Stimulated activated CD8-positive, alpha-beta memory T cell treated with anti-CD3 and anti-CD28 coated beads, Interleukin-7, amount 100 ng/mL, for 24 hours (primary cell): ENCODE measurements around the gene CASS4.
A peak's percentile ranks its signal among the peaks of the same experiment; 100 is the strongest.
"Not testable (repeated sequence)": the region's sequence is repeated elsewhere in the genome, so short reads cannot be mapped to it uniquely, and the experiment has no call there.

Experiments used
- DNase-seq: peaks from one replicate; pipeline ENCODE4 v3.0.0-alpha.2; 2020; ENCODE audit warnings: low read depth

Gene CASS4

DNA sequence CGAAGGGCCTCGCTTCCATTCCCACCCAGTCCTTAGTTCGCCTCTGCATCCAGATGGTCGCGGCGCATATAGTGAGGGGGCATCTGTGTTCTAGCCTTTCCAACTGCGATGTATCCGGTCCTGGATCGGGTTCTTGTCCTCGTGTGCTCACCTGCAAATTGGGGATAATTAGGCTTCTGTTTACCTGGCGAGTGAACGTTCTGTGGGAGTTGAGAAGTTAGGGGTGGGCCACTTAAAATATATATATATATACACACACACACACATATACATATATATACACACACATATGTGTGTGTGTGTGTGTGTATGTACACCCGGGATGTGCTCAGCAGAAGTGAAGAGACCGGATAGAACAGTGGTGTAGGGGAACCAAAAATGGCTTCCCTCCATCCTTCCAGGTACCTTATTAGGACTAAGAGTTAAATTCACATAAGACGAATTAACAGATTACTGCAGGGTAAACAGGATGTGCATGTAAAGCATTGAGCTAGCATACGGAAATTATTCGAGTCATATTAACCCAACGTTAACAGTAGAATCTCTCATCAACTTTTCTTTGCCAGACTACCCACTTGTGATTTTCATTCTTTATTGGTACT is 19.1 kb upstream of the CASS4 start:
- DNase-seq = no peak

DNA sequence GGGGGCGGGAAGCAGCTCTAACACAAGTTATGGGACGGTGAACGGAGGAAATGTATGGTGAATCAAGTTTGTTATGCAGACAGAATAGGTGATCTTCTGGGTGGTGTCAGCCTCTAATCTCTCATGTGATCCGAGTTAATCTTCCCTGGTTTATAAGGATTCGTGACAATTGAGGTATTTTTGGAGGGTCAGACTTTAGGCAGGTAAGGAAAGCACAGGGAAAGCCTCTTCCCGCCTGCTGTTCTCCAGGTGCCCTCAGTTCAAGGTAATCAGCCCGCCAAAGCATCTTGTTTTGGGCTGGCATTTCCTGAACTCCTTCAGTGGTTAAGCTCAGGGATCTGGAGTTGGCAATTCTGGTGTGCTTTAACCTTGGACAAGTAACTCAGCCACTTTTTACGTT is 18.4 kb upstream of the CASS4 start:
- no peak for DNase-seq

DNA sequence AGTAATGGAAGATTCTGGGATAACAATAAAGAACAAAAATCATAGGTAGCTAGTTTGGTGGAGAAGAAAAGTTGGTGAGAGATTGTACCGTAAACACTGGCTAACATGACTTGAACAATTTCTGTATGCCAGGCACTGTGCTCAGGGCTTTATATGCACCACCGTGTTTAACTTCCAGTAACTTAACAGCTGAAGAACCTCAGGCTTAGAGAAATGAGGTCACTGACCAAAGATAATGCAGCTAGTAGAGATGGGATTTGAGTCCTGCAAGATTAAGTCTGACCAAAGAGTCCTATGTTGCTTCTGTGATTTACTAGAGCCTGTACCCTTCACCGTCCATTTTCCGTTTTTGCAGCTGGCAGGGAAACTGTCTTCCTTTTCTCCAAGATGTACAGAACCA is 16.9 kb upstream of the CASS4 start:
- DNase-seq = no peak

DNA sequence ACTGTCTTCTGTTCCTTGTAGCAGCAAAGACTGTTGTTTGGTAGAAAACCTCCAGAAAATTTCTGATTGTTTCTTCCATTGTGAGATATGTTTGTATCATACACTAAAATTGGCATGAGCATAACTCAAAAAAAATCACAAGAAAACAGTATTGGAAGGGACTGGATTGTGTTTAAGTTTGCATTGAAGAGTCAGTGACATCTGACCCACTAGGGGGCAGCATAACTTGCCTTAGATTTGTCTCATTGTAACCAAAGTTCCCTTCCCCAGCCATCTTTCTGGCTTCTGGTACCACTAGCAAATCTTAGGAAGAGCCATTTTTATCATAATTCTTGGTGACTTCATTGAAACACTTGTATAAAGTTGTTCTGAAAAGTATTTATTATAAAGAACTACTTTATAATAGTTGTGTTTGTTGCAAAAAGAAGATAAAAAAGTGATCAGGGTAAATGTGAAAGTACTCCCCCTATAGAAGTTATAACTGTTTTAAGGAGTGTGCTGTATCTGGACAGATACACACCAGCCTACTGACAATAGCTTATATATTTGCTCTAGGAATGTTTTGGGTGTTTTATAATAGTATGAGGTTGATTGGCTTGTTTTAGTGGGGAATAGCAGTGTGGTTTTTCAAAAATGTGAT is 11.9 kb upstream of the CASS4 start:
- no peak for DNase-seq

DNA sequence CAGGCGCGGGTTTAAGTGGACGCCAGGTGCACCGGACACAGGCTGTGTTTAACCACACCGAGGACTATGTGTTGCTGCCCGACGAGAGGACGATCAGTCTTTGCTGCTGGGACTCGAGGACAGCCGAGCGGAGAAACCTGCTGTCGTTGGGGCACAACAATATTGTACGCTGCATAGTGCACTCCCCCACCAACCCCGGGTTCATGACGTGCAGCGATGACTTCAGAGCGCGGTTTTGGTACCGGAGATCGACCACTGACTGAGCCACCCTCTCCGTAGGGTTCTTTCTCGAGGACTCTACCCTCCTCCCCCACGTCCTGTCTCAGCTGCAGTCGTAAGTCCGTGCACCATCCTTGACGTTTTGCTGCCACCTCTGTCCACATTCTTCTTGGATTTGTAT is 8.6 kb upstream of the CASS4 start:
- no peak for DNase-seq

DNA sequence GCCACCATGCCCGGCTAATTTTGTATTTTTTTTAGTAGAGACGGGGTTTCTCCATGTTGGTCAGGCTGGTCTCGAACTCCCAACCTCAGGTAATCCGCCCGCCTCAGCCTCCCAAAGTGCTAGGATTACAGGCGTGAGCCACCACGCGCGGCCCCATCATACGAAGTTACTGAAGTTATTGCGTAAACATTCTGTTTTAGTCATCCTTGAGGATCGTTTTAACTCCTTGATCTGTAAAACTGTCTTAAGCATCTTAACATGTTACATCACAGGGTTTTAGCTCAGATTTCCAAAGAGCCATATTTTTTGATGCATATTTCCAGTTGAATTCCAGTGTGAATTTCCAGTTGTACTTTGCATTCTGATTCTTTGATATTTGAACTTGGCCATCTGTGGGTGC is 6.7 kb upstream of the CASS4 start:
- not testable (repeated sequence) for DNase-seq

DNA sequence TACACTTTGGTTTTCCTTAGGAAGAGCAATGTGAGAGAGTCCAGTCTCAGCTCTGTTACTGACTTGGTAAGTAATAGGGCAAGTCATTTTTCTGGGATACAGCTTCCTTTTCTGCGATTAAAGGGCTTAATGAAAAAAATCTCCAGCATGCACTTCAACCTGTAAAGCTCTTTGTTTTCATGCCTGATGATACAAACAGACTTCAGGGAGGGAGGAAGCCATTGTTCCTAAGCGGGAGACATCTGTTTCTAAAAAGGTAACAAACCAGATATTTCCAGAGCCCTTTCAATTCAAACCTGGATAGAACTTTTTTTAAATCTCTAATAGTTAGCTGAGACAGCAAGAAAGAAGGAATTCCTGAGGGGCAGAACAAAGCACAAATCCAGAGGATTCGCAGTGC is 5.2 kb upstream of the CASS4 start:
- DNase-seq = no peak

DNA sequence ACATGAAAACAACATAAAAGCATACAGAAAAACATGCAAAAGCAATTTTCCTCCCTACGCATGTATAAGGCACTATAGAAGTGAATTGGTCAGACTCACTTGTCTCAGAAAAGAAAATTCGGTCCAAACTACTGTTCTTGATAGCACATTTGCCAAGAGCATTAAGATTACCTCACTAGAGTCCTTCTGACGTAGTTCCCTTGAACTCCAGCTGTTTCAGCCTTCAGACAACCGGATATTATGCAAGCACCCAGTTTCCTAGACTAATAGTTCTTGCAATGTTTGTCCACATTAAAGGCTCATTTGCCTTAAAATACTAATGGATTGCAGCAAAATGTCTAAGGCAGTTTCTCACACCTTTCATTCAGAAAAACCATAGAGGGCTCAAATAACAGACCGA is 2.5 kb upstream of the CASS4 start:
- no peak for DNase-seq

DNA sequence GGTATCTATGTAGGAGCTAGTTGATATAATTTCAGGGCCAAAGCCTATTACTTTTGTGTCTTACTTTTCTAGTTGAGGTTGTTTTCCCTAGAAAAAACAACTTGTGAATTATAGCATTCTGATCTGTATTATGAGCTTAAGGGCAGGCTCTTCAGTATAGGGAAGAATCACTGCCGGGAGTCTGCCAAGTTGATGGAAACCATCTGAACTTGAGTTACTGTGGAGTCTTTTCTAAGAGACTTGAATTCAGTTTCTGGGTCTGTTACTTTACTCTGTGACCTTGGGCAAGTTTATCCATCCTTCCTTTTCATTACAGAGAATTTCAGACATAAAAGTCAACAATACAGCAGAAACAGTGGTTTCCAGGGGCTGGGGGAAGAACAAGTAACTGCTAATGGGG is 2.1 kb upstream of the CASS4 start:
- no peak for DNase-seq

DNA sequence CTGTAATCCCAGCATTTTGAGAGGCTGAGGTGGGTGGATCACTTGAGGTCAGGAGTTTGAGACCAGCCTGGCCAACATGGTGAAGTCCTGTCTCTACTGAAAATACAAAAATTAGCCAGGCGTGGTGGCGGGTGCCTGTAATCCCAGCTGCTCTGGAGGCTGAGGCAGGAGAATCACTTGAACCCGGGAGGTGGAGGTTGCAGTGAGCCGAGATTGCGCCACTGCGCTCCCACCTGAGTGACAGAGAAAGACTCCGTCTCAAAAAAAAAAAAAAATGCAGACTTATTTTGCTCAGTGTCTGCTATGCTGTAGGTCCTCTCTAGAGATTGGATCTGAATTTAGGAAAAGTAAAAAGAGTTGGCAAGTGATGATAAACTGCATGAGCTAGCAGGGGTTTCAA is 773 bp upstream of the CASS4 start:
- DNase-seq = not testable (repeated sequence)

DNA sequence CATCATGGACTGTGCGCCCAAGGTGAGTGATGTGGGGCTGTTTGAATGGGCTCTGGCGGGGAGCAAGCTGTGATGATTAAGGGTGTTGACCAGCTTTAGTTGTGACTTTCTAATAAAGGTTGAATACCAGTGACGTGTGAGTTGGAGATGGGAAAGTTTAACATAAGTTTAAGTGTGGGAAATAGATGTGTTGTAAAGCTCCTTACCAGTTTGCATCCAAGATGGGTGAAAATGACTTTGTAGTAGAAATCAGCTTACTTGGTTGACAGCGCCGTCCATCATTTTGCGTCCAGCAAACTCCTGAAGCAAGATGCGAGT is 372 bp downstream of the CASS4 start:
- no peak for DNase-seq

DNA sequence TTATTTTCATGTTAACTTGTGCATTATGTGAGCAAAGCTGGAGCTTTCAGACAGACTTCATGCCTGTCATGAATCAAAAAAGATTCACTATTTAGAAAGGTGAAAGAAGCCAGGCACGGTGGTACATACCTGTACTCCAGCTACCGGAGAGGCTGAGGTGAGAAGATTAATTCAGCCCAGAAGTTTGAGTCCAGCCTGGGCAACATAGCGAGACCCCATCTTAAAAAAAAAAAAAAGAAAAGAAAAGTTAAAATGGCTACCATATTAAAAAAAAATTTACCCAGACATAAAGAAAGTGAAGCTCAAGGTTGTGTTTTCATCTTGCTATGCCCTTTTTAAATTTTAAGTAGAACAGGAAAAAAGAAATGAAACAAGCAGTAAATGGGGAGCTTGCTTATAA is 889 bp downstream of the CASS4 start:
- no peak for DNase-seq

DNA sequence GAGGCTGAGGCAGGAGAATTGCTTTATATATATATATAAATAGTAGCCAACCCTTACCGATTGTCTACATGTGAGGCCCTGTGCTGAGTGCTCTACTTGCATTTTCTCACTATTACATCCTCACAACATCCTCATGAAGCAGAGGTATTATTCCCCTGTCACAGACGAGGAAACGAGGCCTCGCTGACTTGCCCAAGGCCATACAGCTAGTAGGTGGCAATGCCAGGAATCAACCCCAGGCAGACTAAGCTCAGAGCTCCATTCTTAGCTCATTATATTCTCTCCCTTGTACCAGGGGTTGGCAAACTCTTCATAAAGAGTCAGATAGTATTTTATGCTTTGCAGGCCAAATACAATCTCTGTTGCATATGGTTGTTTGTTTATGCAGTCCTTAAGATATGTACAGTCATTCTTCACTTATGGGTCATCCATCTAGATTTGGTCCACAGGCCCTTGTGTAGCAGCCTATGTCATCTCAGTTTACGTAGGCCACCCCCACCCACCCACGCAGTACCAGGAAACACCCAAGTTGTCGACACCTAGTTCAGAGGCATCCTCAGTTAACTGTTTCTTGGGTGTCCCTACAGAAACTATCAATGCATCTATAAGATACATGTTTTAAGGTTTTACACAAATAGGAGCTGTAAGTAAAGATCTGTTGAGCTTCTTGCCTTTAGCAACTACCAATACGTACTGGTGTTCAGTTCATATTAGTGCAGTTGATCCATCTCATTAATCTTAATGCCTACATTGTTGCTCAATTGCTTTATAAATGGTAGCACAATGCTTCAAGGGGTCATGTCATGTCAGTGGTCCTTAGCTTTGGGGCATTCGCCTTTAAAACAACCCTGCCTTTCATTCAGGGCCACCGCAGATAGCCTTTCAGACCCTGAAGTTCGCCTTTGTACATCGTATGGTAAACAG is 3.0 kb downstream of the CASS4 start:
- peak; percentile 37 for DNase-seq

DNA sequence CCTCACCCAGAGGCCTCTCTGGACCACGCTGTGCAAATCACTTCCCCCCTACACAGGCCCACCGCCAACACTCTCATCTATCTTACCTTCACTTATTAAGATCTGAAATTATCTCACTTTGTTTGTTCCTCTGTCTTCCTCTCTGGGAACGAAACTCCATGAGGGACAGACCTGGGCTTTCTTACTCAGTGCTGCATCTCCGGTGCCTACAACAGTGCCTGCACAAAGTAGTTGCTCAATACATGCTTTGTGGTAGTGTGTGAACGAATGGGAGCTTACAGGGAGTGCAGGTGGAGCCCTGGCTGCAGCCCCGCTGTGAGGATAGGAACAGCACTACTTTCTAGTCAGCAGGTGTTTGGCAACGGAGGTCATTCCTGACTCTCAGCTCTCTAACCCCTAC is 5.3 kb downstream of the CASS4 start:
- no peak for DNase-seq

DNA sequence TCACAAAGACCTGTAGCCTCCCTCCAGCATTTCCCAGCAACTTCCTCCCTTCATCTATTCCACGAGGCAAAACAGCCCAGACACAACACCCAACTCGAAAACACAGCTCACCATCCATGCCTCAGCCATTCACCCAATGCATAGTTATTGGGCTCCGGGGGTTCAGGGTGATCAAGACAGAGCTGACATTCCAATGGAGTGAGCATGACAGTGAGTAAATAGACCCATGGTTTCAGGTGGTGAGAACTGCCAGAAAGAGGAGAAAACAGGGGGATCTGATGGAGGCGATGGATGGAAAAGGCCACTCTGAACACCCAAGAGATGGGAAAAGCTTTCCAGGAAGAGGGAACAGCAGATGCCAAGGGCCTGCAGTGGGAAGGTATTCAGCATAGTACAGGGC is 5.9 kb downstream of the CASS4 start:
- no peak for DNase-seq

DNA sequence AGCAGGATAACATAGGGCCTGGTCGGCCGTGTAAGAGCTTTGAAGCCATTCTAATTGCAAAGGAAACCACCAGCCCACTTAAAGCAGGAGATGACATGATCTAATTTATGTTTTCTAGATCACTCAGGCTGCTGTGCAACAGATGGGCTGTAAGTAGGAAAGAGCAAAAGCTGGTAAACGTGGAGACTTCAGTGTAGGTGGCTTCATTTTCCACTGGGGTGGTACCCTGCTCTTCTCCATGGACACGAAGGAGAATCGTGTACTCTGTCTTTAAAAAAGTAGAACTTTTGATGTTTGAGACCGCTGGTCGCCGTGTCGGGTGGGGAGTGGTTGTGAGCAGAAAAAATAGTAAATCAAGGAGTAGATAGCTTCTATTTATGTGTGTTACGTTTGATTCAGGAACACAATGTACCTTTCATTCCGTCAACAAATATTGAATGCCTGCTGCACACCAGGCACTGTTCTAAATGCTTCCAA is 6.4 kb downstream of the CASS4 start:
- DNase-seq = no peak

DNA sequence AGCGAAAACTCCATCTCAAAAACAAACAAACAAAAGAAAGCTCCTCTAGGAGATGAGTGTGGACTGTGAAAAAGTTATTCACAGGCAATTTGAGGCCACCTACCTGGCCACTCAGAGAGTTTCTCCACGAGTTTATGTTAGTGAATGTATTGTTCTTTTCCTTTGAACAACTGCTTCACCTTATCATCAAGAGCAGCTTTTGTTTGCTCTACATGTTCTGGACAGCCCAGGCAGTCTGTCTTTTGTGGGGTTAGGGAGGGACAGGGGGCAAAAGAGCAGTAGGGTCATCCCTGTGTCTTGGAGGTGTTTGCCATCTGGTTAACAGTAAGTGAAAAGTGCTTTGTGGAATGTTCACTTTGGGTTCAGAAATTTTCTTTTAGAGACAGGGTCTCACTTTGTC is 8.0 kb downstream of the CASS4 start:
- no peak for DNase-seq

DNA sequence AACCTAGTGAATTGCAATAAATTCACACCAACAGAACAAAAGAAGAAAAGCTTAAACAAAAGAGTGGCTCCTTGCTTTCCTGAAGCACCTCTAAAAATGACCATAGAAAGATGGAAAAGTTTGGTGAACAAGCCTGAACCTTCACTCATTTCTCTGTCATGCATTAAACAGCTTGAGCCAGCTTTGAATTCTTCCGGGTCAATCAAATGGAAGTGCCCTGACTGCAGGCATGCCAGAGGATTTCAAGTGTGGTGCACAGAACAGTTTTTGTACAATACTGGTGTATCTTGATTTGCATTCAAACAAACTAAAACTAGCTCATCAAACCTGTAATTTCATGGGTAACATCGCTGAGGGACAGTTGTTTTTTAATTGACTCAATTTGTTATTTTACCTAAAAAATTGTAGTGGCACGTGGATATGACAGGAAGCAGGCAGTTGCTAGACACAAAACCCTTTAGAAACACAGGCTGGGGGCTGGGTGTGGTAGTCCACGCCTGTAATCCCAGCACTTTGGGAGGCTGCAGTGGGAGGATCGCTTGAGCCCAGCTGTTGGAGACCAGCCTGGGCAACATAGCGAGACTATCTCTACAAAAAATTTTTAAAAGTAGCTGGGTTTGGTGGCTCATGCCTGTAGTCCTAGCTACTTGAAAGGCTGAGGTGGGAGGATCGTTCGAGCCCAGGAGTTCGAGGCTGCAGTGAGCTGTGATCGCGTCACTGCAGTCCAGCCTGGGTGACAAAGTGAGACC is 9.1 kb downstream of the CASS4 start:
- DNase-seq = no peak

DNA sequence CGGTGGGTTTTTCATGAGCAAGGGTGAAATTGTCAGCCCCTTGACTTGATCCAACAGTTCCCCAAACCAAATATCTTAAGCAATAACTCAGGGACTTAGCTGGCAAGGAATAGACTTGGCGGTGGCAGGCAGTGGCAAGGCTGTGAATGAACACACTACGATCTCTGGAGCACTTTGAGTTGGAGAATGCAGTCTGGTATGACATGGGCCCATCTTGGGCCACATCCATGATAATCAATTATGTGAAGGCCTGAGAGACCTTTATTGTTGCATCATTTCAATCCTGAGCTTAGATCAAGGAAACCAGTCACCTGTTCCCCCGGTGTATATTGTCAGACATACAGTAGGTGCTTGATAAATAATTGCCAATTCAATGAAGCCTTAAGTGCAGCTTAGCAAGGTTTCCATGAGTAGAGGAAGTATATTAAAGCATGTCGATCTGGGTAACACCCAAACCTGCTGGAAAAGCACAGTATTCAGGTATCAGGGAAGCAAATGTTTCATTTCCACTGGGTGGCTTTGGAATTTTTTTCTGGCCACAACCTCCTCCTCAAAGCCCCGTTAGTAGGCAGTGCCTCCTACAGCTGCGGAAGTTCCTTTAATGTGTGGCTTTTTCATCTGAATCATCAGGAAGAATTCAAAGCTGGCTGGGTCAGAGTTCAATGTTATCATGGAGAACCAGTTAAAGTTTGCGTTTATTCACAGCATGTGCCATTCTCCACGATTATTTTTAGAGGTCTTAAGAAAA is 10.2 kb downstream of the CASS4 start:
- DNase-seq = no peak

DNA sequence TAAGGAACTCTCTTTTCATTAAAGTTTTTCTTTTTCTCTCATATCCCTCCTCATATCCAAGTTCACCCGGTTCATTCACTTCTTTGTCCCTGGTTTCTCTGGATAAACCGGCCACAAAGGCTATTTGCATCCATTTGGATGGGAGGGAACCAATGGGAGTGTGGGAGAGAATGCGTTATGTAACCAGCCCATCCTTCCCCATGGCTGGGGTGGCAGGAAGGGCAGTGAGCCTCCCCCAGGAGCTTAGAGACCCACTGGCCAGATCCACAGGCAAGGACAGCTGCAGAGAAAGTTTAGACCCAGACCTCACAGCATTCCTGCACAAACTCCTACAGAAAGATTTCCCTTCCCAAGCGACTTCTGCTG is 10.7 kb downstream of the CASS4 start:
- DNase-seq = no peak

DNA sequence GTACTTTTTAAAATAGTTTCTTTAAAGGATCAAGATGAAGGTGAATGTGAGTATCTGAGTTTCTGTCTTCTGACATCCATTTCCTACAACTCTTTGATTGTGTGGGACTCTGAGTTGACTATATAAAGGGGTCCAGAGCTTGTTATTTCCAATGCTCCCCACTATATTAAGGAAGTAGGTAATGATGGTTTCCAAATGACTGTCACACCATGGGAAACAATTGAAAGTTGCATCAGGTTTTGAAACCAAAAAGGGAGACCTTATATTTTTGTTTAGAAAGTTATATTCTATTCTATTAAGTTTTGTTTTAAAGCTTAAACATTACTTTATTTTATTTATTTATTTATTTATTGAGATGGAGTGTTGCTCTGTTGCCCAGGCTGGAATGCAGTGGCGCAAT is 11.2 kb downstream of the CASS4 start:
- DNase-seq = no peak

DNA sequence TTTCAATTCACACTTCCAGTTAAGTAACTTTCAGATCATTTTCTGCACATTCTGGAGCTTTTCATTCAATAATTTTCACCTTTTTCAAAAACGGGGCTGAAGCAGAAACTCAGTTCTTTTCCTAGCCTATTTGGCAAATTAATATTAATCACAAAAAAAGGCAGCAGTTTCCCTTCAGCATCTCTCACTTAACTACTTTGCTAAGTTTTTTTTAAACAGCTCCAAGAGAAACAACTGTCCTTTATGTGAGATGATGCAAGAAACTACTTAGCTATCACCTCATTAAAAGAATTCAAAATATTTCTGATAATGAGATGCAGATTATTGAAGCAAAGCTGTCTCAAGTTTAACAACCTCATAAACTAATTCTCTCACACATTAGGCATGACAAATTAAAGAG is 11.8 kb downstream of the CASS4 start:
- DNase-seq = no peak
